Activated CD4-positive, alpha-beta T cell treated with anti-CD3 and anti-CD28 coated beads for 24 hours (primary cell): ENCODE measurements around the gene TRIM32.

Experiments used
- DNase-seq, 2 donors: peaks; one replicate each; pipeline ENCODE4 v3.0.0-alpha.2; 2020; ENCODE audit warnings: low read depth in 2 of 2

The TRIM32 gene

GRCh38 chr9:116705531-116705930 lies 18.4 kb downstream of the TRIM32 start:
- DNase-seq, result no peak

GRCh38 chr9:116706310-116707290 lies 19.5 kb downstream of the TRIM32 start:
- DNase-seq, result no peak

- no peak for DNase-seq
Measured at GRCh38 chr9:116712781-116713180, 25.7 kb downstream of the TRIM32 start.

- no peak for DNase-seq
Measured at GRCh38 chr9:116713271-116713670, 26.2 kb downstream of the TRIM32 start.

- DNase-seq, result no peak
Measured at GRCh38 chr9:116715751-116716150, 28.6 kb downstream of the TRIM32 start.

- DNase-seq, result no peak
Measured at GRCh38 chr9:116716438-116716837, 29.3 kb downstream of the TRIM32 start.

- DNase-seq, result no peak
Measured at GRCh38 chr9:116717150-116717549, 30.0 kb downstream of the TRIM32 start.

GRCh38 chr9:116718111-116718510 lies 31.0 kb downstream of the TRIM32 start:
- DNase-seq, result no peak

GRCh38 chr9:116720111-116720510 lies 33.0 kb downstream of the TRIM32 start:
- no peak for DNase-seq

- DNase-seq, result no peak
Measured at GRCh38 chr9:116721411-116721810, 34.3 kb downstream of the TRIM32 start.

- no peak for DNase-seq
Measured at GRCh38 chr9:116721944-116722343, 34.8 kb downstream of the TRIM32 start.

GRCh38 chr9:116724123-116724522 lies 37.0 kb downstream of the TRIM32 start:
- no peak for DNase-seq

GRCh38 chr9:116726602-116727001 lies 39.5 kb downstream of the TRIM32 start:
- no peak for DNase-seq

- no peak for DNase-seq
Measured at GRCh38 chr9:116733010-116733641, 46.0 kb downstream of the TRIM32 start.

- no peak for DNase-seq
Measured at GRCh38 chr9:116736399-116737151, 49.5 kb downstream of the TRIM32 start.

GRCh38 chr9:116737152-116737546 lies 50.0 kb downstream of the TRIM32 start:
- DNase-seq, result peak; percentile 6 to 54

GRCh38 chr9:116741086-116741740 lies 54.1 kb downstream of the TRIM32 start:
- no peak for DNase-seq

- no peak for DNase-seq
Measured at GRCh38 chr9:116741742-116742141, 54.6 kb downstream of the TRIM32 start.

GRCh38 chr9:116749176-116749575 lies 62.1 kb downstream of the TRIM32 start:
- DNase-seq, result no peak

GRCh38 chr9:116749772-116750171 lies 62.7 kb downstream of the TRIM32 start:
- no peak for DNase-seq

GRCh38 chr9:116750510-116750909 lies 63.4 kb downstream of the TRIM32 start:
- no peak for DNase-seq
